HL-60 (cell line): Measurements from ENCODE around the gene AP5M1.

Experiments used
- DNase-seq, 2 experiments: peaks; one replicate each; pipeline ENCODE4 v3.0.0-alpha.2; 2010 to 2020; ENCODE audit warnings: low read depth in 1 of 2, low spot score in 1 of 2
- H3K27ac ChIP-seq: fragments of 250-450 bp; sonication (Bioruptor Pico); replicated peaks from 2 replicates; pipeline ENCODE4 v1.5.1; 2020; ENCODE audit warnings: mild to moderate bottlenecking, moderate library complexity
- H3K27me3 ChIP-seq: fragments of 250-450 bp; sonication (Bioruptor Pico); 2 replicates; pipeline ENCODE4 v1.5.1; 2021; ENCODE audit warnings: mild to moderate bottlenecking, moderate library complexity; ENCODE audit not compliant: insufficient read depth, poor library complexity, severe bottlenecking
- H3K4me3 ChIP-seq: replicated peaks from 2 replicates; pipeline ENCODE4 v1.5.1; 2011; ENCODE audit warnings: mild to moderate bottlenecking, control low read depth, low read length; ENCODE audit not compliant: insufficient read depth
- GABPA ChIP-seq: IDR thresholded peaks from 2 replicates; pipeline ENCODE4 v1.6.1; 2012; ENCODE audit warnings: low read depth
- POLR2AphosphoS5 ChIP-seq: IDR thresholded peaks from 2 replicates; pipeline ENCODE4 v1.6.1; 2012; ENCODE audit warnings: low read depth
- SPI1 ChIP-seq: IDR thresholded peaks from 2 replicates; pipeline ENCODE4 v1.6.1; 2012; ENCODE audit warnings: low read depth, mild to moderate bottlenecking, borderline replicate concordance
- TF ChIP-seq, protein P1 (sequence below): IDR thresholded peaks from one replicate; pipeline ENCODE4 v1.5.1; 2011; ENCODE audit warnings: low read length, control low read depth, inconsistent platforms; ENCODE audit not compliant: insufficient read depth
- TF ChIP-seq, protein P2 (sequence below): IDR thresholded peaks from 2 replicates; pipeline ENCODE4 v1.6.1; 2012; ENCODE audit warnings: low read depth; ENCODE audit not compliant: insufficient replicate concordance

AP5M1 gene

DNA sequence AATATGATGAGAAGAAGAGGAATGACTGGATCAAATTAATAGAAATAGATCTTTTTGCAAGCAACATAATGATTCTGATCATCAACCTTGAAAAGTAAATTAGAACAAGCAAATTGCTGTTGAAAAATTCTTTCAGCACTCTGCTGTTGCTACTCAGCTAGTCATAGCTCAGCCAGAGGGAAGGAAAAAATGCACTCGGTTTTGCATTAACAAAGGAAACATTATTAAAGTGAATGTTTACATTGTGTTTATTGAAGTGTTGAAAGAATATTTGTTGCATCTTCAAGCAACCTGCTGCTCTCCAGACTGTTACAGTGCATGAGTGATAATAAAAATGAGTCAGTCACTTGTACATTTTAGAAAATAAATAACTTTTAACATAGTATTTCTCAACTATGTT, 26.5 kb downstream of the AP5M1 start:
- H3K27ac ChIP-seq: no peak overlapping the region
- DNase-seq: no peak
- TF ChIP-seq POLR2AphosphoS5 (no peak), GABPA (no peak), SPI1 (no peak)
- TF ChIP-seq, protein P1, sequence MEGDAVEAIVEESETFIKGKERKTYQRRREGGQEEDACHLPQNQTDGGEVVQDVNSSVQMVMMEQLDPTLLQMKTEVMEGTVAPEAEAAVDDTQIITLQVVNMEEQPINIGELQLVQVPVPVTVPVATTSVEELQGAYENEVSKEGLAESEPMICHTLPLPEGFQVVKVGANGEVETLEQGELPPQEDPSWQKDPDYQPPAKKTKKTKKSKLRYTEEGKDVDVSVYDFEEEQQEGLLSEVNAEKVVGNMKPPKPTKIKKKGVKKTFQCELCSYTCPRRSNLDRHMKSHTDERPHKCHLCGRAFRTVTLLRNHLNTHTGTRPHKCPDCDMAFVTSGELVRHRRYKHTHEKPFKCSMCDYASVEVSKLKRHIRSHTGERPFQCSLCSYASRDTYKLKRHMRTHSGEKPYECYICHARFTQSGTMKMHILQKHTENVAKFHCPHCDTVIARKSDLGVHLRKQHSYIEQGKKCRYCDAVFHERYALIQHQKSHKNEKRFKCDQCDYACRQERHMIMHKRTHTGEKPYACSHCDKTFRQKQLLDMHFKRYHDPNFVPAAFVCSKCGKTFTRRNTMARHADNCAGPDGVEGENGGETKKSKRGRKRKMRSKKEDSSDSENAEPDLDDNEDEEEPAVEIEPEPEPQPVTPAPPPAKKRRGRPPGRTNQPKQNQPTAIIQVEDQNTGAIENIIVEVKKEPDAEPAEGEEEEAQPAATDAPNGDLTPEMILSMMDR: no peak
- TF ChIP-seq, protein P2, sequence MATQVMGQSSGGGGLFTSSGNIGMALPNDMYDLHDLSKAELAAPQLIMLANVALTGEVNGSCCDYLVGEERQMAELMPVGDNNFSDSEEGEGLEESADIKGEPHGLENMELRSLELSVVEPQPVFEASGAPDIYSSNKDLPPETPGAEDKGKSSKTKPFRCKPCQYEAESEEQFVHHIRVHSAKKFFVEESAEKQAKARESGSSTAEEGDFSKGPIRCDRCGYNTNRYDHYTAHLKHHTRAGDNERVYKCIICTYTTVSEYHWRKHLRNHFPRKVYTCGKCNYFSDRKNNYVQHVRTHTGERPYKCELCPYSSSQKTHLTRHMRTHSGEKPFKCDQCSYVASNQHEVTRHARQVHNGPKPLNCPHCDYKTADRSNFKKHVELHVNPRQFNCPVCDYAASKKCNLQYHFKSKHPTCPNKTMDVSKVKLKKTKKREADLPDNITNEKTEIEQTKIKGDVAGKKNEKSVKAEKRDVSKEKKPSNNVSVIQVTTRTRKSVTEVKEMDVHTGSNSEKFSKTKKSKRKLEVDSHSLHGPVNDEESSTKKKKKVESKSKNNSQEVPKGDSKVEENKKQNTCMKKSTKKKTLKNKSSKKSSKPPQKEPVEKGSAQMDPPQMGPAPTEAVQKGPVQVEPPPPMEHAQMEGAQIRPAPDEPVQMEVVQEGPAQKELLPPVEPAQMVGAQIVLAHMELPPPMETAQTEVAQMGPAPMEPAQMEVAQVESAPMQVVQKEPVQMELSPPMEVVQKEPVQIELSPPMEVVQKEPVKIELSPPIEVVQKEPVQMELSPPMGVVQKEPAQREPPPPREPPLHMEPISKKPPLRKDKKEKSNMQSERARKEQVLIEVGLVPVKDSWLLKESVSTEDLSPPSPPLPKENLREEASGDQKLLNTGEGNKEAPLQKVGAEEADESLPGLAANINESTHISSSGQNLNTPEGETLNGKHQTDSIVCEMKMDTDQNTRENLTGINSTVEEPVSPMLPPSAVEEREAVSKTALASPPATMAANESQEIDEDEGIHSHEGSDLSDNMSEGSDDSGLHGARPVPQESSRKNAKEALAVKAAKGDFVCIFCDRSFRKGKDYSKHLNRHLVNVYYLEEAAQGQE: no peak
- H3K27me3 ChIP-seq: no peaks in the 10 kb centered on the region
- H3K4me3 ChIP-seq: no peak overlapping the region

DNA sequence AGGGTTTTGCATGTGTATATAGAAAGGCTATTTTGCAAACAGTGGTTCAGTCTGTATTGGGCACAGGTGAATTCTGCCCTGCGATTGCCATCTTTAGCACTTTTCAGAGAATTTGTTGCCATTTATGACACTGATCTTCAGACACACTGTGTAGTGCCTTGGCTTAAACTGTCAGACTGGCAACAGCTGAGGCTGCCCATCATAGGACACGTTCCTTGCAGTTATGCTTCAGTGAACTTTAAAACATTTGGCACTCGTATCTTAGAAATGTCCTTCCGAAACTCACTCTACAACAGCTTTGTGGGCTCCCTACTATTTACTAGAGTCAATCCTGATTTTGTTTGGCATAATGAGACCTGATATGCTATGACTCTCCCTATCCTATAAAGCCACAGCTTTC, 29.1 kb downstream of the AP5M1 start:
- Histone ChIP-seq H3K4me3 (no peak overlapping the region), H3K27ac (no peak overlapping the region)
- no peak for DNase-seq

DNA sequence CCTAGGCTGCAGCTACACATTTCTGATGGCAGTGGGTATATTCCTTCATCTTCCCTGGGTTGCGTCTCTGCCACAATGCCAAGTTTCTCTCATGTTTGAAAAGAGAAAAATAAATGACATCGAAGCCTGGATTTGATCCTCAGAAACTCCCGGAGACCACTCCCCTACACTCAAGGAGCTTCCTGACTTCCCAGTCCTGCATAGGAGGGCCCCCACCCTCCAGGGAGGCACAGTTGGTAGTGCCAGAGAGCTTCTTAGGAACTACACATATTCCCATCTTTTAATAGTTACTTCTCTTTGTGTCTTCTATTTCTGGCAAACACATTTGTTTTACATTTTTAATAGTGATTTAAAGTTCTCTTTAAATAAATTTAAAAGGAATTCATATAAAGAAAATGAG, 30.7 kb downstream of the AP5M1 start:
- TF ChIP-seq POLR2AphosphoS5 (no peak), GABPA (no peak), SPI1 (no peak)
- TF ChIP-seq, protein P1: no peak
- TF ChIP-seq, protein P2: no peak
- H3K4me3 ChIP-seq: no peak overlapping the region
- H3K27ac ChIP-seq: no peak overlapping the region
- DNase-seq: no peak
- H3K27me3 ChIP-seq: no peaks in the 10 kb centered on the region

More for the DNA sequence above, 29.1 kb downstream of the AP5M1 start:
- no peaks in the 10 kb centered on the region for H3K27me3 ChIP-seq
- TF ChIP-seq GABPA: no peak
- no peak for TF ChIP-seq POLR2AphosphoS5
- no peak for TF ChIP-seq SPI1
- TF ChIP-seq, protein P2: no peak
- TF ChIP-seq, protein P1: no peak
